IMR-90 (cell line): ENCODE results near the gene MKX. TPM values are rescaled to one million over a fixed set of nuclear protein-coding genes. Genes with fewer than 3 reads are reported as not detected.

ENCODE experiments used
- ATAC-seq: fragments of 200-7000 bp; cut with Tn5 transposase; 2 replicates; pipeline ENCODE4 v1.9.1; 2020; ENCODE audit warnings: low read depth, mild to moderate bottlenecking, moderate library complexity
- BruUV-seq: library from RNA; stranded (reverse); fragments of 400-500 nt; replicated peaks from 2 replicates; lab custom pipeline; 2021; lab: Mats Ljungman, UMichigan
- CTCF ChIA-PET: fragments of 300-600 bp; formaldehyde crosslinking; extraction: SDS; loops from one replicate; lab custom pipeline; 2021; ENCODE audit warnings: antibody characterized with exemption; lab: Yijun Ruan, JAX
- POLR2A ChIA-PET: fragments of 300-600 bp; sonication (Branson Sonifier 250); formaldehyde crosslinking; loops from one replicate; lab custom pipeline; 2022; ENCODE audit warnings: antibody characterized with exemption; ENCODE audit not compliant: unreplicated experiment; lab: Charles Lee
- DNase-seq: peaks from one replicate; pipeline ENCODE4 v3.0.0; 2013
- H2AFZ ChIP-seq: replicated peaks from 2 replicates; pipeline ENCODE3; 2013; ENCODE audit warnings: low read length, mild to moderate bottlenecking; ENCODE audit not compliant: poor library complexity
- H2AK5ac ChIP-seq: 2 replicates; pipeline ENCODE4 v1.6.1; 2013; ENCODE audit warnings: low read depth, low read length, inconsistent platforms
- H2AK9ac ChIP-seq: replicated peaks from 2 replicates; pipeline ENCODE3; 2013; ENCODE audit warnings: mild to moderate bottlenecking, low read depth, low read length, moderate library complexity; ENCODE audit not compliant: poor library complexity
- H2BK120ac ChIP-seq: 2 replicates; pipeline ENCODE4 v1.6.1; 2013; ENCODE audit warnings: low read depth, low read length, inconsistent platforms
- H2BK15ac ChIP-seq: 3 replicates; pipeline ENCODE4 v1.6.1; 2013; ENCODE audit warnings: low read depth, low read length, inconsistent platforms
- H2BK20ac ChIP-seq: 2 replicates; pipeline ENCODE4 v1.6.1; 2013; ENCODE audit warnings: low read depth, mild to moderate bottlenecking, inconsistent platforms, low read length, moderate library complexity
- H2BK5ac ChIP-seq: 2 replicates; pipeline ENCODE4 v1.6.1; 2013; ENCODE audit warnings: mild to moderate bottlenecking, low read depth, low read length, inconsistent platforms; ENCODE audit not compliant: poor library complexity, severe bottlenecking
- H3K14ac ChIP-seq: replicated peaks from 2 replicates; pipeline ENCODE4 v1.6.1; 2013; ENCODE audit warnings: low read depth, low read length, inconsistent platforms
- H3K18ac ChIP-seq: 2 replicates; pipeline ENCODE4 v1.6.1; 2013; ENCODE audit warnings: low read depth, low read length, control low read depth
- H3K23ac ChIP-seq: 2 replicates; pipeline ENCODE4 v1.6.1; 2013; ENCODE audit warnings: low read depth, low read length, inconsistent platforms
- H3K27ac ChIP-seq: 2 replicates; pipeline ENCODE4 v1.5.1; 2013; ENCODE audit warnings: mild to moderate bottlenecking, control low read depth, low read length; ENCODE audit not compliant: insufficient read depth
- H3K27me3 ChIP-seq: 2 replicates; pipeline ENCODE4 v1.6.1; 2013; ENCODE audit warnings: low read length; ENCODE audit not compliant: control insufficient read depth, insufficient read depth
- H3K36me3 ChIP-seq: 2 replicates; pipeline ENCODE4 v1.6.1; 2013; ENCODE audit warnings: low read length, mixed read lengths; ENCODE audit not compliant: control insufficient read depth, insufficient read depth
- H3K4ac ChIP-seq: 2 replicates; pipeline ENCODE4 v1.6.1; 2013; ENCODE audit warnings: low read depth, low read length, inconsistent platforms
- H3K4me1 ChIP-seq: 2 replicates; pipeline ENCODE4 v1.6.1; 2013; ENCODE audit warnings: low read length, mixed read lengths; ENCODE audit not compliant: control insufficient read depth, insufficient read depth
- H3K4me2 ChIP-seq: 2 replicates; pipeline ENCODE4 v1.6.1; 2013; ENCODE audit warnings: low read depth, mild to moderate bottlenecking, control low read depth, low read length, moderate library complexity
- H3K4me3 ChIP-seq: 2 replicates; pipeline ENCODE4 v1.5.1; 2013; ENCODE audit warnings: low read depth, mild to moderate bottlenecking, control low read depth, low read length, moderate library complexity; ENCODE audit not compliant: insufficient read depth
- H3K56ac ChIP-seq: 2 replicates; pipeline ENCODE4 v1.6.1; 2013; ENCODE audit warnings: low read length, inconsistent platforms; ENCODE audit not compliant: insufficient read depth; ENCODE audit errors: extremely low read depth
- H3K79me1 ChIP-seq, 2 experiments: 2 replicates each; pipeline ENCODE4 v1.6.1; 2013; ENCODE audit warnings: low read length in 2 of 2, inconsistent platforms in 1 of 2, low read depth in 1 of 2
- H3K9ac ChIP-seq: 2 replicates; pipeline ENCODE4 v1.6.1; 2013; ENCODE audit warnings: low read depth, low read length, control low read depth
- H3K9me1 ChIP-seq: 2 replicates; pipeline ENCODE4 v1.6.1; 2013; ENCODE audit warnings: low read length, inconsistent platforms; ENCODE audit not compliant: insufficient read depth
- H3K9me3 ChIP-seq: 2 replicates; pipeline ENCODE4 v1.6.1; 2013; ENCODE audit warnings: low read length; ENCODE audit not compliant: control insufficient read depth, insufficient read depth
- H4K20me1 ChIP-seq: 2 replicates; pipeline ENCODE4 v1.6.1; 2013; ENCODE audit warnings: low read length, inconsistent platforms; ENCODE audit not compliant: insufficient read depth
- H4K5ac ChIP-seq: 2 replicates; pipeline ENCODE4 v1.6.1; 2013; ENCODE audit warnings: mild to moderate bottlenecking, low read depth, low read length, control low read depth
- H4K8ac ChIP-seq, 2 experiments: 2 replicates each; pipeline ENCODE4 v1.6.1; 2013; ENCODE audit warnings: low read depth in 2 of 2, low read length in 2 of 2, control low read depth in 1 of 2, inconsistent platforms in 1 of 2
- H4K91ac ChIP-seq: 2 replicates; pipeline ENCODE4 v1.6.1; 2013; ENCODE audit warnings: low read depth, low read length, inconsistent platforms; ENCODE audit not compliant: insufficient read depth
- BHLHE40 ChIP-seq: fragments of 150-350 bp; IDR thresholded peaks from 2 replicates; pipeline ENCODE4 v1.6.1; 2016; ENCODE audit warnings: mild to moderate bottlenecking, low read depth, low read length
- CHD1 ChIP-seq: IDR thresholded peaks from 2 replicates; pipeline ENCODE4 v1.6.1; 2012; ENCODE audit warnings: low read depth, low read length, improper control_type of control experiment
- MAZ ChIP-seq: IDR thresholded peaks from 2 replicates; pipeline ENCODE4 v1.6.1; 2012; ENCODE audit warnings: low read depth, mild to moderate bottlenecking, low read length, improper control_type of control experiment, moderate library complexity, borderline replicate concordance
- WGBS, 2 experiments: methylation state at CpG; one replicate each; pipeline versions ENCODE4 v1.1.5 to v1.1.7; 2013; ENCODE audit warnings: missing lambda C conversion rate in 2 of 2; ENCODE audit not compliant: insufficient read length in 1 of 2; ENCODE audit errors: extremely low coverage in 2 of 2; 5-methylcytosine and 5-hydroxymethylcytosine counted together
- dilution Hi-C: fragments of 300-500 bp; cut with HindIII; formaldehyde crosslinking; loops from one replicate; pipeline ENCODE4 v1.14.3; 2018; ENCODE audit warnings: low sequenced_read_pairs; ENCODE audit not compliant: unreplicated experiment
- in situ Hi-C: fragments of 300-500 bp; cut with MboI; formaldehyde crosslinking; loops from 3 replicates; pipeline ENCODE4 v1.14.3; 2019; ENCODE audit warnings: low sequenced_read_pairs, inconsistent platforms, mixed read lengths
- intact Hi-C: fragments of 100-400 bp; cut with micrococcal nuclease; formaldehyde crosslinking; loops from 2 replicates; pipeline ENCODE4 v1.10.0; 2022
- polyA plus RNA-seq, 3 experiments: library from polyadenylated mRNA; depleted of rRNA; stranded (reverse); fragments of >200 nt; gene quantifications; 2 replicates each; pipeline ENCODE4 v1.2.3, GENCODE V29; 2012; ENCODE audit warnings: low replicate concordance in 1 of 3
- total RNA-seq: library from RNA; depleted of rRNA; stranded (reverse); fragments of >200 nt; gene quantifications from 2 replicates; pipeline ENCODE4 v1.2.3, GENCODE V29; 2012
- TF ChIP-seq, protein P1 (sequence below): fragments of 150-350 bp; IDR thresholded peaks from 2 replicates; pipeline ENCODE4 v1.6.1; 2017; ENCODE audit warnings: mild to moderate bottlenecking, antibody characterized with exemption, low read length, low read depth

MKX gene
- total and polyA plus RNA-seq, 2 of the 4 experiments (the other 2 are of a cell fraction) = 0.10 to 0.36 TPM

- in situ Hi-C loops = no loop called here
- H2BK15ac ChIP-seq = no peak overlapping the region
- BruUV-seq = no TSS peak
- H4K20me1 ChIP-seq = no peaks in the 10 kb centered on the region
- ATAC-seq (no peak), DNase-seq (no peak)
- intact Hi-C loops = no loop called here
- H2BK20ac ChIP-seq = no peak overlapping the region
- H3K56ac ChIP-seq = no peak overlapping the region
- H3K18ac ChIP-seq = no peak overlapping the region
- H4K91ac ChIP-seq = no peak overlapping the region
- TF ChIP-seq BHLHE40 (no peak), MAZ (no peak), CHD1 (no peak)
- TF ChIP-seq, protein P1, sequence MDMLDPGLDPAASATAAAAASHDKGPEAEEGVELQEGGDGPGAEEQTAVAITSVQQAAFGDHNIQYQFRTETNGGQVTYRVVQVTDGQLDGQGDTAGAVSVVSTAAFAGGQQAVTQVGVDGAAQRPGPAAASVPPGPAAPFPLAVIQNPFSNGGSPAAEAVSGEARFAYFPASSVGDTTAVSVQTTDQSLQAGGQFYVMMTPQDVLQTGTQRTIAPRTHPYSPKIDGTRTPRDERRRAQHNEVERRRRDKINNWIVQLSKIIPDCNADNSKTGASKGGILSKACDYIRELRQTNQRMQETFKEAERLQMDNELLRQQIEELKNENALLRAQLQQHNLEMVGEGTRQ = no peak
- H2BK120ac ChIP-seq = no peak overlapping the region
- H3K9me3 ChIP-seq = no peaks in the 10 kb centered on the region
- no peak overlapping the region for H3K4me2 ChIP-seq
- no peak overlapping the region for H2AK9ac ChIP-seq
- dilution Hi-C loops = no loop called here
- no peak overlapping the region for H2BK5ac ChIP-seq
- no peak overlapping the region for H2AFZ ChIP-seq
- H3K27me3 ChIP-seq = no peaks in the 10 kb centered on the region
- no peak overlapping the region for H3K27ac ChIP-seq
- H4K8ac ChIP-seq = no peak overlapping the region
- no peak overlapping the region for H3K4me3 ChIP-seq
- no peak overlapping the region for H3K9ac ChIP-seq
- H3K9me1 ChIP-seq = peaks cover 9% of the 10 kb centered on the region; the same call in 1 of the 2 replicates
- WGBS, 2 experiments = no CpG with 5 or more reads among the region's 2 CpGs
- H2AK5ac ChIP-seq = no peak overlapping the region
- H3K36me3 ChIP-seq = no peaks in the 10 kb centered on the region
- no peak overlapping the region for H3K4ac ChIP-seq
- POLR2A ChIA-PET = no interaction called here
- H3K4me1 ChIP-seq = peaks cover 6% of the 10 kb centered on the region; the same call in 1 of the 2 replicates
- H3K23ac ChIP-seq = no peak overlapping the region
- no peak overlapping the region for H3K14ac ChIP-seq
- CTCF ChIA-PET = interaction anchor here (0.7 kb wide), 1 partner anchor 17 kb away, joined by 3 read pairs; no protein-coding TSS in a partner anchor
- no peaks in the 10 kb centered on the region for H3K79me1 ChIP-seq
- no peak overlapping the region for H4K5ac ChIP-seq
These were observed 46.7 kb downstream of the MKX start for GRCh38 chr10:27698961-27699360.
